HG03520 (cell line): ENCODE results near the gene RSPRY1.
"Not testable (repeated sequence)": the region's sequence is repeated elsewhere in the genome, so short reads cannot be mapped to it uniquely, and the experiment has no call there.

Experiments used
- ATAC-seq: cut with Tn5 transposase; IDR thresholded peaks from one replicate; pipeline ENCODE4 v1.9.1; 2021; ENCODE audit warnings: mild to moderate bottlenecking, moderate library complexity; ENCODE audit not compliant: unreplicated experiment

Gene RSPRY1

DNA sequence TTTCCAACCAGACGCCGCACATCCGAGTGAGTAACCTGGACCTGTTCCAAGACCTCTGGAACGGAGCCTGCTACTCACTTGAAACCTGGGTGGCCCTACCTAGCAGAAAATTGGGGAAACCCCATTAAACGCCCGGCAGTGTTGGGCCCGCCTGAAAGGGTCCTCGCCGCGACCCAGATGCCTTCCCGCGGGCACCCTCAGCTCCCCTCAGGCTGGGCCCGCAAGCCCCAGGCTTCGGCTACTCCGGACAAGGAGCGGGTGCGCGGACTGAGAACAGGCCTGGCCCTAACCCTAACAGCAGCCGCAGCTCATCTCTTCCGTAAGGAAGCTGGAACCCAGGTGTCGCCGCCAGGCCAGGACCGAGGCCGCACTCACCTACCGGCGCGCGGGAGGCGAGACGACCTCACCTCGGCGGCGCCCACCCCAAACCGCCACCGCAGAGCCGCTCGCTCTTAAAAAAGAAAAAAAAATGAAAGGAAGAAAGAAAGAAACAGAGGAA lies 634 bp upstream of the RSPRY1 start:
- ATAC-seq = peak; percentile 26

DNA sequence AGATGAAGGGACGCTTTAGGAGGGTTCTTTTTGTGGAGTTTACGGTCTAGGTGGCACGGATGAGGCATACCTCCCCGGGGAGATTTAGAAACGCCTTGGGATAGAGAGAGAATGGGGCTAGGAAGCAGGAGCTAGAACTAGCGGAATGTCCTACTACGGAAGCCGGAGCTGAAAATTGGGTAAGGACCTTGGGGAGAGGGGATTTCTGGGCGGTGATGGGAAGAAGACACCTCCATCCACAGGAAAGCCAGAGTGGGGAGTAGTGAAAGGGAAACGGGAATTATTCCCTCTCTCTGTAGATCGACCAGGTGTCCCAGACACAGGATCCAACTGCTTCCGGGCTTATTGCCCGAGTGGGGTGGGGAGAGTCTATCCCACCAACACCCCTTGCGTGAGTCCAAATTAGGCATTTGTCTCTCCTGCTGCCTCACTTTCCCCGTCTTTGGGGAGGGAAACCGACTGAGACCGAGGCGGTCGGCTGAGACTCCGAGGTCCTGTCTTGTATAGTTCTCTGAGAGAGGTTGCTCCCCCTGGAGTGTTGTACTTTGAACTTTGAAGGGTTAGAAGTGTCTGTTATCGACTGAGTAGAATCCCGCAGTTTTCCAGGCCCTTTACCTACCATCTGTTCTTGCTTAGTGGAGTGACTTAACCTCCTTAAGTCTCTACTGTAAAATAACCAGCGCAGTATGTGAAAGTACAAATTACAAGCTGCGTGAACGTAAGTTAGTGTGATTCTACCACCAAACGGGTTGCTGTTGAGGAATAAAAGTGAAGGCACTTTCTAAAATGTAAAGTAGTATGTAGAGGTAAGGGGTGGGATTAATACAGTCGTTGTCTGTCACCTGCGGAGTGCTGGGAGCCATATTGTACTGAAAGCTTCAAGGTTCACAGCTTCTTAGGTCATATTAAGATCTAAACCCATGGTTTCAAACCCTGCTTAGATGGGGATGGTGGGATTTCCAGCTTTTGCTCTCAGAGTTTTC lies 1.0 kb downstream of the RSPRY1 start:
- no peak for ATAC-seq

DNA sequence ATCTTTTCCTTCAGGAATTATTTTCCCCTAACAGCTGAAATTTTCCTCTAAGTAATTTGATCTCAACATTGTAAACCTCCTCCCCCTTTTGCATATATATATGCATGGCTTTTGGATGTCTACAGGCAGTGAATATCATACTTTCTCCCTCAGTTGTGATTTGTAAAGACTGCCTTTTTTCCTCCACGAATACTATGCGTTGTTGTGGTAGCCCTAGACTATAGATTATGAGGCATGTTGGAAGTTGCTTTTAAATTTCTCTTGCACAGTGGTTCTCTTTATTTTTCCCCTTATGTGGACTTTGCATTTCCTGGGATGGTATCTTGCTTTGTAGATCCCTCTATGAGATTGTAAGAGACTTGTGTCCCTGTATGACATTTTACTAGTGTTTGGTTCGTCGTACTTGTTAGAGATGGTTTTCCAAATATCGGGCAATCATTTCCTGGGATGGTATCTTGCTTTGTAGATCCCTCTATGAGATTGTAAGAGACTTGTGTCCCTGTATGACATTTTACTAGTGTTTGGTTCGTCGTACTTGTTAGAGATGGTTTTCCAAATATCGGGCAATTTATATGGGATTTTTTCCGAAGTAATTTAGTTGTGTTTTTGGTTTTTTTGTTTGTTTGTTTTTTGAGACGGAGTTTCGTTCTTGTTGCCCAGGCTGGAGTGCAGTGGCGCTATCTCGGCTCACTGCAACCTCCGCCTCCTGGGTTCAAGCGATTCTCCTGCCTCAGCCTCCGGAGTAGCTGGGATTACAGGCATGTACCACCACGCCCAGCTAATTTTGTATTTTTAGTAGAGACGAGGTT lies 2.0 kb downstream of the RSPRY1 start:
- not testable (repeated sequence) for ATAC-seq

DNA sequence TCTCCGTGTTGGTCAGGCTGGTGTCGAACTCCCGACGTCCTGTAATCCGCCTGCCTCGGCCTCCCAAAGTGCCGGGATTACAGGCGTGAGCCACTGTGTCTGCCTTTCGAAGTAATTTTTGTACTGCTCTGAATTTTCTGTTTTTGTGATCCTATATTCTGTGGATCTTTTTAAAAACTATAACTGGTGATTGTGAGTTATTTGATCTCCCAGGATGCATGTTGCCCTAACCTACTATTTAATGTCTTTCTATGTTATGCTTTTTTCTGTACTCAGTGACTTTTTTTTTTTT lies 2.5 kb downstream of the RSPRY1 start:
- no peak for ATAC-seq

DNA sequence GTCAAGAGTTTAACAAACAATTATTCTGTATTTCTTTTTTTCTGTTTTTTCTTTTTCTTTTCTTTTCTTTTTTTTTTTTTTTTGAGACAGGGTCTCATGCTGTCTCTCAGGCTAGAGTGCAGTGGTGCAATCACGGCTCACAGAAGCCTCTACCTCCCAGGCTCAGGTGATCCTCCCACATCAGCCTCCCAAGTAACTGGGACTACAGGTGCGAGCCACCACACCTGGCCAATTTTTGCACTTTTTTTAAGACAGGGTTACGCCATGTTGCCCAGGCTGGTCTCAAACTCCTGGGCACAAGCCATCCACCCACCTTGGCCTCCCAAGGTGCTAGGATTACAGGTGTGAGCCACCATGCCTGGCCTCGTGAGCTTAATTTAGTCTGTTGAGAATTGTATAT lies 3.4 kb downstream of the RSPRY1 start:
- ATAC-seq = not testable (repeated sequence)

DNA sequence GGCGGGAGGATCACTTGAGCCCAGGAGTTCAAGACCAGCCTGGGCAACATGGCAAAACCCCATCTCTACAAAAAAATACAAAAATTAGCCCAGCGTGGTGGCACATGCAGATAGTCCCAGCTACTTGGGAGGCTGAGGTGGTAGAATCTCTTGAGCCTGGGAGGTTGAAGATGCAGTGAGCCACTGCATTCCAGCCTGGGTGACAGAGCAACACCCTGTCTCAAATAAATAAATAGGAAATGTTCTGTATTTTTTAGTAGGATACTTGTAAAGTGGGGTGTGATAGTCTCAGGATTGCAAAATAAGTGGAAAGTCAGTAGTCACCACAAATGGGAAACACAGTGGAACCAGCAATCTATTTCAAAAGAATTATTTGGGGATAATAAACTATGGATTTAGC lies 4.0 kb downstream of the RSPRY1 start:
- ATAC-seq = no peak

DNA sequence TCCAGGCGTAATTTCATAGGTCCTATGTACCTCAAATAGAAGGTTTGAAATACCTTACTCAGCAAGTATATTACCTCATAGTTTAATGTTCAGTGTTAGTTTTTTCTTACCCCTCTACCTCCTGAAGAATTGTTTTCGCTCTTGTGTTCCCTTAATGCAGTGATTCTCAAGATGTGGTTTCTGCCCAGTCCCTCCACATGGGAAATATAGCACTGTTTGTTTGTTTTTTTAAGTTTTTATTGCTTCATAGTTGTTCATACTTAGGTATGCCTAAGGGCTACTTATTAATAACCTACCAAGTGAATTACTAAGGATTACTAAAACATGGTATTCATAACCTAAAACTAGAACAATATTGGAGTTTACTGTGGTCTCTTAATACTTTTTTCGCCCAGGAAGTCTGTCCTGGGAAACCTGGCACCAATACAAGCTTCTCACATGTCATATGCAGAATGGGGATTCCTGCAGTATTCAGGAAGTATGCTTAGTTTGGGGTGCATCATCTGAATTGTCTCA lies 5.0 kb downstream of the RSPRY1 start:
- no peak for ATAC-seq

DNA sequence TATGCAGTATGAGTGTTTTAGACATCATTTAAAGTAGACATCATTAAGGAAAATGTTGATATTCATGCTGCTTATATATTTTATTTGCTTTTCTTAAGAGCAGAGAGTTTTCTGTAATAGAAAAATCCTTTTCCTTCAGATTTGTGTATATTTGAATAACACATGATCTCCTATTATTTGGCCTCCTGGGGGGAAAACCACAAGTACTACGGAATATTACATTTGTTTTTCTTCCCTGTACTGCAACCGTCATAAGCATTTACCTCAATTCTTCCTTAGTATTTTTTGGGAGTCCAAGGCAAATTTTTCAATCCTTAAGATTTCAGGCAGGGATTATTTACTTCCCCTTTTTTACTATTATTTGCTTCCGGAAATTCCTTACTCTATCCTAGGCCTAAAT lies 6.0 kb downstream of the RSPRY1 start:
- ATAC-seq = no peak

DNA sequence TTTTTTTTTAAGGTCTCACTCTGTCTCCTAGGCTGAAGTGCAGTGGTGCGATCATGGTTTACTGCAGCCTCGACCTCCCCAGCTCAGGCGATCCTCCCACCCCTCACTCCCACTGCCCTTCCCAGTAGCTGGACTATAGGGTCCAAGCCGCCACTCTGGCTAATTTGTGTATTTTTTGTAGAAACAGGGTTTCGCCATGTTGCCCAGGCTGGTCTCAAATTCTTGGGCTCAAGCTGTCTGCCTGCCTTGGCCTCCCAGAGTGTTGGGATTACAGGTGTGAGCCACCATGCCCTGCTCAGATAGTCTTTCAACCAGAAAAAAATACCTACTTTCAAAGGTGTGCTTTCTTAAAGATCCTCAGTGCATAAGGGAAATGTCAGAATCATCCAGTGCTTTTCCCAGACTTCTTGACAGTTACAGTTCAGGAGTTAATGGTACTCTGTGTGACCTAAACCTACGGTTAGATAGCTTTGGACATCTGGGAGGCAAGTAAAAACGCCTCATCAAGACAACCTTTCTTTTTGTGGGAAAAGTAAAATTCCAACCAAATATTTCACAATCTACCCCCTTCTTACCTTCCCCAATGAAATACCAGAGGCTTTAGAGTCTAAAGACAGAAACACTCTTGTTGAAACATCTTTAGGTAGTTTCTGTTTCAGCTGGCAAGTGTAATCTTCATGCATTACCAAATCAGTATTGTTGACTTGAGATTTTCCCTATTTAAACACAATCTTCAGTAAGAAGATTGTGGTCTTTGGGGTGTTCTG lies 6.8 kb downstream of the RSPRY1 start:
- ATAC-seq = no peak

DNA sequence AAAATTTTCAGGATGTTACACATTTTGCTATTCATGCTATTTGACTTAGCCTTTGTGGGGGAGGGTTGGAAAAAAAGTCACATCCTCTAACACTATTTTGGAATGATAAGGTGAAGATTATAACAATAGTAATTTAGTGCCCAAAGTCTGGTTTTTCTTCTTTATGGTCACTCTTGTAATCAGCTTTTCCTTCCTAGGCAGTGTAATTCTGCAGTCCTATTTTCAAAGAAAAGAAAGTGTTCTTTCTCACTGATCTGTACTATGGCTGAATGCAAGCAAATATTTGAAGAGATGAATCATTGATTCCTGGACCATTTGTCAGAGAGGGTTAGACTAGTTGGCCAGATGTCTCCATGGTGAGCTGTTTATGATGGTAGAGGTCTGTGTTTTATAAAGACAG lies 8.4 kb downstream of the RSPRY1 start:
- no peak for ATAC-seq

DNA sequence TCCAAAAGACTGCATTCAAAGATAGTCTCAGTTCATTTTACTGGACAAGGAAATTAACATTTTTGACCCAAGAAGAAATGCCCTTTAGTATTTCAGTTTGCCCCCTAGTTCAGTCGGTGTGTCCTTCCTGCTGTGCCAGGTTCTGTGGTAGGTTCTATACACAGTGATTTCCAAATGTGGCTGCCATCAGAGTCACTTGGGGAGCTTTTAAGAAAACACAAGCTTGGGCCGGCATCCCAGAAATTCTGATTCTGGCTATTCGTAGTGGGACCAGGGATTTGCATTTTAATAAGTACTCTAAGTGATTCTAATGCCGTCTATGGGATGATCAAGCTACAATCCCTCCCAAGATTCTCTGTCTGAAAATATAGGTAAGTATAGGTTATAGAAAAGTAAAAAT lies 10.2 kb downstream of the RSPRY1 start:
- ATAC-seq = no peak

DNA sequence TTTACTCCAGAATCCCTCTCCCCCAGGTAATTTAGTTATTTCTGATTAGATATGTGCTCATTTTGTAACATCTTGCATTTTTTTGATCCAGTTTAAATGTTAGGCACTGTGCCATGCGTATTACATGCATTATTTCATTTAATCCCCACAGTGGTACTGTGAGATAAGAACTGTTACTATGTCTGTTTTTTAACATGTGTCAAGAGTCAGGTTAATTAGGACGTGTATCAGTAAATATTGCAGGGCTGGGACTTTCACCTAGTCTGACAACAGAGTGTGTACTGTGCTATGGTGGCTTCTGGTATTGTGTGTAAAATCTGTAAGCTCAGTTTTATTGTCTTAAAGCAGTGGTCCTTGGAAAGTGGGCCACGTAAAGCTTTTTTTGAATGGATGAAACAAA lies 10.6 kb downstream of the RSPRY1 start:
- ATAC-seq = no peak

DNA sequence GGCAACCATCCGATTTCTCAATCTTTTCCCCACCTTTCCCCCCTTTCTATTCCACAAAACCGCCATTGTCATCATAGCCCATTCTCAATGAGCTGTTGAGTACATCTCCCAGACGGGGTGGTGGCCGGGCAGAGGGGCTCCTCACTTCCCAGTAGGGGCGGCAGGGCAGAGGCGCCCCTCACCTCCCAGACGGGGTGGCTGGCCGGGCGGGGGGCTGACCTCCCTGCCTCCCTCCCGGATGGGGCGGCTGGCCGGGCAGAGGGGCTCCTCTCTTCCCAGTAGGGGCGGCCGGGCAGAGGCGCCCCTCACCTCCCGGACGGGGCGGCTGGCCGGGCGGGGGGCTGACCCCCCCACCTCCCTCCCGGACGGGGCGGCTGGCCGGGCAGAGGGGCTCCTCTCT lies 14.2 kb downstream of the RSPRY1 start:
- ATAC-seq = not testable (repeated sequence)

DNA sequence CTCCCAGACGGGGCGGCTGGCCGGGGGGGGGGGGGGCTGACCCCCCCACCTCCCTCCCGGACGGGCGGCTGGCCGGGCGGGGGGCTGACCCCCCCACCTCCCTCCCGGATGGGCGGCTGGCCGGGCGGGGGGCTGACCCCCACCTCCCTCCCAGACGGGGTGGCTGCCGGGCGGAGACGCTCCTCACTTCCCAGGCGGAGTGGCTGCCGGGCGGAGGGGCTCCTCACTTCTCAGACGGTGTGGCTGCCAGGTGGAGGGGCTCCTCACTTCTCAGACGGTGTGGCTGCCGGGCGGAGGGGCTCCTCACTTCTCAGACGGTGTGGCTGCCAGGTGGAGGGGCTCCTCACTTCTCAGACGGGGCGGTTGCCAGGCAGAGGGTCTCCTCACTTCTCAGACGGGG lies 14.8 kb downstream of the RSPRY1 start:
- not testable (repeated sequence) for ATAC-seq

DNA sequence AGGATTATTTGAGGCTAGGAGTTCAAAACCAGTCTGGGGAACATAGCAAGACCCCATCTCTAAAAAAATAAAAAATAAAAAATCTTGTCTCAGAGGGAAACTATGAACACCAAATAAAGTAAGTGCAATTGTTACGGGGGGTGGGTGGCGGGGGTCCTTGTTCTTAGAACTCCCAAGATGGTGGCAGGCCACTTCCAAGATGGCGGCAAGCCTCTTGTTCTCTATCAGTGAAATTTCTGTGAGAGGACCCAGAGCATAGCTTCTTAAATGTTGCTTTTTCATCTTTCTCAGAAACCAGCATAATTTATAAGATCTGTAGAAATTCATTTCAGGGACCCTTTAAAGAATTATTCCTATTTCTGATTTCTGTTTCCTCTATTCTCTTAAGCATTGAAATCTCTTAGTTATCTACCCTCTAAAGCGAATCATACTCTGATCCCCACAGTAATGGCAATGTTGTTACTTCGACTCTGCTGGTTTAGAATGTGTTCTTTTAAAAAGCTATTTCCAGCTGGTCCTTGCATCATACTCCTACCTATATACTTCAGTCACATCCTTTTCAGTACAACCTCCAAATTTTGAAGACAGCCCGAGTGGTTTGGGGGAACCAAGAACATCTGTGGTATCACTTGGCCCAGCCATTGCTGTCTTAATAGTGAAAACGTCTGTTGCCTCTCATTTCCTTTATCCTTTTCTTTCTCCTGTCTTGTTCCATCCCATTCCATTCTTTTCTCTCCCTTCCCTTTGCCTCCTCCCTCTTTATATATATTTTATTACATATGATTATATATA lies 16.2 kb downstream of the RSPRY1 start:
- ATAC-seq = no peak

DNA sequence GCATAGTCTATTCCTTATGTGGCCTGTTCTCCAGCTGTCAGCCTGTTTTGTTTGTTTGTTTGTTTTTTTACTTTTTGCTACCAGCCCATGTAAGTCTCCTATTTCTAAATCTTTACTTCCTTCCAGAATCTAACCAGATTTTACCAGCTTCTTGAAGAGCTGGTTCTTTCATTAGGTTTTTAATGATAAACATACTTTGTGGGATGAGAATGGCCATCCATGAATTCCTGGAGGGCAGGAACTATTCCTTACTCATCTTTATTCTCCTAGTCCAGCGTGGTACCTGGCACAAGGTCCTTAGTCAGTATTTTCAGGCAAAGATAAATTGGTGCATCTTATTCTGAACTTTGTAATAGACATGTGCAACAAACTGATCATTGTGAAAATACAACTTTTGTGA lies 17.3 kb downstream of the RSPRY1 start:
- ATAC-seq = no peak

DNA sequence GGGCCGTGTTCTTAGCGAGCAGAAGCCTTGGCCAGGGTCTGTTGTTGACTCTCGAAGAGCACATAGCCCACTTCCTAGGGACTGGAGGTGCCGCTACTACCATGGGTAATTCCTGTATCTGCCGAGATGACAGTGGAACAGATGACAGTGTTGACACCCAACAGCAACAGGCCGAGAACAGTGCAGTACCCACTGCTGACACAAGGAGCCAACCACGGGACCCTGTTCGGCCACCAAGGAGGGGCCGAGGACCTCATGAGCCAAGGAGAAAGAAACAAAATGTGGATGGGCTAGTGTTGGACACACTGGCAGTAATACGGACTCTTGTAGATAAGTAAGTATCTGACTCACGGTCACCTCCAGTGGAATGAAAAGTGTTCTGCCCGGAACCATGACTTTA lies 18.5 kb downstream of the RSPRY1 start:
- no peak for ATAC-seq

DNA sequence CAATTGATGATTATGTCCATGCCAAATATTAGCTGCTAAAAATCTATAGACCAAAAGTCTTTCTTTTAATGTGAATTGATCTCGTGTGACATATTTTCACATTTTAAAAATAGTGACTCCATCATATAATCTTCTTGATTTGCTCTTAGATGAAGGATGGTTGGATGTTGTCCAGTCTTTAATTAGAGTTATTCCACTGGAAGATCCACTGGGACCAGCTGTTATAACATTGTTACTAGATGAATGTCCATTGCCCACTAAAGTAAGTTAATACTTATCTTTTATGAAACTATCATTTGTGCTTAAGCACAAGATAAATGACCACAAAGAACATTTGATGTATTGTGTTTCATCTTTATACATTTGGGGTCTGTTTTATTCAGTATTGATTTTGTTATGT lies 22.8 kb downstream of the RSPRY1 start:
- no peak for ATAC-seq

DNA sequence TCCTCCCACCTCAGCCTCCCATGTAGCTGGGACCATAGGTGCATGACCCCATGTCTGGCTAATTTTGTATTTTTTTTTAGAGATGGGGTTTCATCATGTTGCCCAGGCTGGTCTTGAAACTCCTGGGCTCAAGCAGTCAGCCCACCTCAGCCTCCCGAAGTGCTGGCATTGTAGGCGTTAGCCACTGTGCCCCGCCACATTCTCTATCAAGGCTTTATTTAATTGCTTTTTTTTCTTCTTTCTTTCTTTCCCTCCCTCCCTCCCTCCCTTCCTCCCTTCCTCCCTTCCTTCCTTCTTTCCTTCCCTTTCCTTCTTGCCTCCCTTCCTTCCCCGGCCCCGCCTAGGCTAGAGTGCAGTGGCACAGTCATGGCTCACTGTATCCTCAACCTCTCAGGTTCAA lies 23.7 kb downstream of the RSPRY1 start:
- no peak for ATAC-seq

DNA sequence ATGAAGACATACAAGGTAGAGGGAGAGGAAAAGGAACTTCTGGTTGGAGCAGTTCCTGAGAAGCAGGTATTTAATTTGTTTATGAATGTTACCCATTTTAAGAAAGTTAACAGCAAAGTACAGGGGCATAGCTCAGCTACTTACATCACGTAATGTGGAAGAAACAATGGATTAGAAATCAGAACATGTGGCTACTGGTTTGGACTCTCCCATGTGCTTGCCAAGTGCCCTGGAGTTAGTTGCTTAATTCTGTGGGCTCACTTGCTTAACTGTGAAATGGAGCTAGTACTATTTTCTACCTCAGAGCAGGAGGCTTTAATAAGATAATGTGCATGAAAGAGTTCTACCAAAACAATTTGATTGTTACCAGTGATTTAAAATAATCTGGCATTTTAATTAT lies 27.3 kb downstream of the RSPRY1 start:
- ATAC-seq = no peak
